ENCODE measurements around the gene TEFM.
A peak's percentile ranks its signal among the peaks of the same experiment; 100 is the strongest.

TEFM gene

GRCh38 chr17:30922235-30923030, 16.4 kb upstream of the TEFM start:
- Histone ChIP-seq H3K36me3 (ENCODE audit: low read length) (no peaks in the 10 kb centered on the region), H3K79me2 (ENCODE audit: insufficient read depth, low read length) (no peaks in the 10 kb centered on the region), H3K9me2 (replicated peaks; ENCODE audit: insufficient read depth, low read length) (no peaks in the 10 kb centered on the region), H3K4me3 (ENCODE audit: insufficient read depth, low read length, poor library complexity, severe bottlenecking) (peak overlapping the region; percentile 52), H3K9ac (ENCODE audit: low read length) (peak overlapping the region; percentile 55), H3K27me3 (ENCODE audit: low read length) (no peaks in the 10 kb centered on the region), H3K9me3 (ENCODE audit: insufficient read depth, low read length) (no peaks in the 10 kb centered on the region), H2AFZ (ENCODE audit: low read depth, low read length, severe bottlenecking) (peak overlapping the region; percentile 81), H4K20me1 (ENCODE audit: low read depth, low read length) (no peaks in the 10 kb centered on the region), H3F3A (ENCODE audit: insufficient read depth) (no peaks in the 10 kb centered on the region), H3K4me2 (ENCODE audit: low read depth, low read length, poor library complexity, severe bottlenecking) (peak overlapping the region; percentile 72), H3K27ac (ENCODE audit: low read depth, low read length) (no peak overlapping the region)
- TF ChIP-seq CTCF (IDR thresholded peaks at IDR 0.05; ENCODE audit: insufficient read depth, low read length, poor library complexity, severe bottlenecking) = no peak
- TF ChIP-seq EZH2phosphoT487 (conservative IDR thresholded peaks at IDR 0.05; ENCODE audit: low read length) = no peak

- Histone ChIP-seq H3K79me2 (ENCODE audit: insufficient read depth, low read length) (no peaks in the 10 kb centered on the region), H3K27me3 (ENCODE audit: low read length) (no peaks in the 10 kb centered on the region), H3F3A (ENCODE audit: insufficient read depth) (no peaks in the 10 kb centered on the region), H2AFZ (ENCODE audit: low read depth, low read length, severe bottlenecking) (peak within 1 kb of the TSS; percentile 81), H3K9me2 (replicated peaks; ENCODE audit: insufficient read depth, low read length) (no peaks in the 10 kb centered on the region), H4K20me1 (ENCODE audit: low read depth, low read length) (no peaks in the 10 kb centered on the region), H3K4me2 (ENCODE audit: low read depth, low read length, poor library complexity, severe bottlenecking) (peak within 1 kb of the TSS; percentile 72), H3K9ac (ENCODE audit: low read length) (peak within 1 kb of the TSS; percentile 55), H3K4me3 (ENCODE audit: insufficient read depth, low read length, poor library complexity, severe bottlenecking) (peak within 1 kb of the TSS; percentile 52), H3K27ac (ENCODE audit: low read depth, low read length) (no peak within 1 kb of the TSS), H3K36me3 (ENCODE audit: low read length) (no peaks in the 10 kb centered on the region), H3K9me3 (ENCODE audit: insufficient read depth, low read length) (no peaks in the 10 kb centered on the region)
- TF ChIP-seq EZH2phosphoT487 (conservative IDR thresholded peaks at IDR 0.05; ENCODE audit: low read length) (no peak), CTCF (IDR thresholded peaks at IDR 0.05; ENCODE audit: insufficient read depth, low read length, poor library complexity, severe bottlenecking) (no peak)
Observed at GRCh38 chr17:30921544-30922196, 15.6 kb upstream of the TEFM start, which contains the start of gene ADAP2. Gene ADAP2, plus strand, starts transcription at chr17:30921945. Its CDS starts 70 bp downstream, at chr17:30922015.

GRCh38 chr17:30920683-30921543, 14.9 kb upstream of the TEFM start:
- no peaks in the 10 kb centered on the region for H3K27me3 ChIP-seq (ENCODE audit: low read length)
- no peaks in the 10 kb centered on the region for H3K36me3 ChIP-seq (ENCODE audit: low read length)
- H3K9ac ChIP-seq (ENCODE audit: low read length) = peak overlapping the region; percentile 55
- no peak for TF ChIP-seq EZH2phosphoT487 (conservative IDR thresholded peaks at IDR 0.05; ENCODE audit: low read length)
- TF ChIP-seq CTCF (IDR thresholded peaks at IDR 0.05; ENCODE audit: insufficient read depth, low read length, poor library complexity, severe bottlenecking) = no peak
- no peaks in the 10 kb centered on the region for H3K9me3 ChIP-seq (ENCODE audit: insufficient read depth, low read length)
- no peaks in the 10 kb centered on the region for H3K79me2 ChIP-seq (ENCODE audit: insufficient read depth, low read length)
- H2AFZ ChIP-seq (ENCODE audit: low read depth, low read length, severe bottlenecking) = peak overlapping the region; percentile 81
- H3K27ac ChIP-seq (ENCODE audit: low read depth, low read length) = no peak overlapping the region
- H3K4me2 ChIP-seq (ENCODE audit: low read depth, low read length, poor library complexity, severe bottlenecking) = peak overlapping the region; percentile 72
- no peaks in the 10 kb centered on the region for H4K20me1 ChIP-seq (ENCODE audit: low read depth, low read length)
- no peaks in the 10 kb centered on the region for H3F3A ChIP-seq (ENCODE audit: insufficient read depth)
- H3K4me3 ChIP-seq (ENCODE audit: insufficient read depth, low read length, poor library complexity, severe bottlenecking) = peak overlapping the region; percentile 52
- H3K9me2 ChIP-seq (replicated peaks; ENCODE audit: insufficient read depth, low read length) = no peaks in the 10 kb centered on the region

Data from SU-DHL-6 (cell line).